Brain pericyte (primary cell): Measurements from ENCODE around the gene DUOXA1.
A peak's percentile ranks its signal among the peaks of the same experiment; 100 is the strongest.

Experiments used
- DNase-seq: peaks from one replicate; pipeline ENCODE4 v3.0.0-alpha.2; 2012; ENCODE audit warnings: low read depth, low spot score

DUOXA1 gene

GRCh38 chr15:45129651-45130129 lies at the start of gene DUOXA1, which contains the start of gene DUOX1:
Gene DUOXA1 (minus strand): TSS chr15:45129879. CDS start chr15:45123014, 6,865 bp downstream.
Gene DUOX1 (plus strand): TSS chr15:45129994. CDS start chr15:45131967, 1,973 bp downstream.
- no peak for DNase-seq

GRCh38 chr15:45177285-45177684 lies 47.6 kb upstream of the DUOXA1 start:
- no peak for DNase-seq

DNA sequence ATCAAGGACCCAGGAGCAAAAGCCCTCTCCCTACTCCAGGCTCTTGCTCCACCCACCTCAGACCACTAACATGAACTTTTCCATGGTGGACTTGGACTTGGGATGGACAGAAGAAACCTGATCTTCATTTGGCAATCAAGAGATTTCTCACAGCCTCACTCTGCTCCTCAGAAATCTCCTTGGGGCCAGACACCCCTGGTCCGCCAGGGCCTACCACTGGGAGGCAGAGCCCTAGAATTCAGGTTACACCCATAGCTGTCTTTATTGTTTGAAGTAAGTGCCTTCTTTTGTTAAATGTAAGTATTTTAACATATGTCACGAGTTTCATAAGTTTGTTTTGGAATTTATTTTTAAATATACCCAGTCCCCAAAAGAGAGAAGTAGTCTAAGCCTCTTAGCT lies 44.9 kb upstream of the DUOXA1 start:
- DNase-seq: no peak

- DNase-seq: no peak
Observed at GRCh38 chr15:45174069-45174468, 44.4 kb upstream of the DUOXA1 start.

- DNase-seq: no peak
Observed at GRCh38 chr15:45171912-45172311, 42.2 kb upstream of the DUOXA1 start.

DNA sequence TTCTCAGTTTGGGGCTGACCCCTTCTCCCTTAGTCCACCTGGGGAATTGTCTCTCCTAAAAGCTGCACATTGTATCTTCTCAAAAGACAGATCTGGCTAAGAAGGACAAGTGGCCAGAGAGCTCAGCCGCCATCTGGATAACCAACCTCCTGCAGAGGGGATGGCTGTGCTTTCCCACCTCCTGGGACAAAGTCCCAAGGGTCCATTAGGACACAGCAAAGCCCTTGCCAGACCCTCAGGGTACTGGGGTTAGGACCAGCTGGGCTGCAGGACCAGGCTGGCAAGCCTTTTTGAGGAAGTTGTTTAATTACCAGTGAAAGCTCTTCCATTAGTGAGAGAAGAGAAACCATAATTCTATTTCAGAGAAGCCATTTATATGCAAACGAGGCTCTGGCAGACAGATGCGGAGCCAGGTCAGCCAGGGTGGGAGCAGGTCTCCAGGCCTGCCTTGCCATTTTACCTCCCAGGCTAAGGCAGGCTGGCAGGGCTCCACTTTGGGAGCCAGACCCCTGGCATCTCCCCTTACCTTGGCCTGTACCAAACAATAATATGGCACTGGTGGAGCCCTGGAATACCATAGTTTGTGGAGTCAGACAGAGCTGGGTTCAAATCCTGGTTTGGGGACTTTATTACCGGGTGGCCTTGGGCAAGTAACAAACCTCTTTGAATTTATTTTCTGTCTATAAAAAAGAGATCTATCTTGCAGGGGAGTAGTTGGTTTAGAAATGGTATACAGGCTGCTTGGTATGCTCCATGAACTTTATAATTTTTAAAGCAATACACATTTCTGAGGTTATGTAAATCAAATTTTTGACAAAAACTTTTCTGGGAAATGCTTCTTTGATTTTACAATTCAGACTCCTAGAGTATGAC lies 40.2 kb upstream of the DUOXA1 start:
- no peak for DNase-seq

- no peak for DNase-seq
Observed at GRCh38 chr15:45168751-45169551, 39.3 kb upstream of the DUOXA1 start.

DNA sequence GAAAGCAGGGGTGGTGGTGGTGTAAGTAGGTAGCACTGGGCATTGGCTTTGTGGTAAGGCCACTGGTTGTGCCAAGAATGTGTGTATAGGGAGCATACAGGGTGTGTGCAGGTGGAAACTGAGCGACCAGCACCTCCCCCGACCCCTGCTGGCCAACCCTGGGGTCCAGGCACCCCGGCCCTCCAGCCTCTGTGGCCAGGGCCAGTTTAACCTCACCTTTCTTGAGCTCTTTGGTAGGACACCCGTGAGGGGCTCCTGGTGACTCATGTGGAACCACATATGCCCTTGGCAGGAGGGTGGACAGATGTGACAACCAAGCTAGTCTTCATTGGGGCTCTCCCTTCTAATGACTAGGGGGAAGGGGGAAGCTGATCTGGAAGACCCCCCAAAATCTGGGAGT lies 38.6 kb upstream of the DUOXA1 start:
- DNase-seq: no peak

DNA sequence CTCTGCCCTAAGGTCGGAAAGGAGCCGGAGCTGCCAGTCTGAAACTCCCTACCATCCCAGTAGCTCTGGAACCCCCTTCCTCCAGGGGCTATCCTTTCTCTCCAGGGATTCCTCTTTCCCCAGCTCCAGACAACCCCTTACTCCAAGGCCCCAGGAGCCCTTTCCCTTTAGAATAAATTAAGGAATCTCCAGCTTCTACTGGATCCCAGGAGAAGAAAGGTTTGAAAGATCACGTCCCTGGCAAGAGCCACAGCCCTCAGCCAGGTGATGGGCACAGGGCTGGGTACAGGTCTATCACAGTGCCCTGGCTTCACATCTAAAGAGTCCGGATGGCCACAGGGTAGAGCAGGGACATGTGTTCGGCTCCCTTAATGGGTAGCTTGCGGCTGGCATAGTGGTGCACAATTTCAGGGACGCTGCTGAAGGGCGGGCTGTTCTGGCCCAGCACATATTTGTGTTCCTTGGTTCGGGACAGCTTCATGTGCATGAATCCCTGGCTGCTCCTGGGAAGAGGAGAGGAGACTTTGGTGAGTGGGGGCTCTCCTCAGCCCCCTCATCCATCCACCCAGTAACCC lies 38.0 kb upstream of the DUOXA1 start:
- DNase-seq: no peak

DNA sequence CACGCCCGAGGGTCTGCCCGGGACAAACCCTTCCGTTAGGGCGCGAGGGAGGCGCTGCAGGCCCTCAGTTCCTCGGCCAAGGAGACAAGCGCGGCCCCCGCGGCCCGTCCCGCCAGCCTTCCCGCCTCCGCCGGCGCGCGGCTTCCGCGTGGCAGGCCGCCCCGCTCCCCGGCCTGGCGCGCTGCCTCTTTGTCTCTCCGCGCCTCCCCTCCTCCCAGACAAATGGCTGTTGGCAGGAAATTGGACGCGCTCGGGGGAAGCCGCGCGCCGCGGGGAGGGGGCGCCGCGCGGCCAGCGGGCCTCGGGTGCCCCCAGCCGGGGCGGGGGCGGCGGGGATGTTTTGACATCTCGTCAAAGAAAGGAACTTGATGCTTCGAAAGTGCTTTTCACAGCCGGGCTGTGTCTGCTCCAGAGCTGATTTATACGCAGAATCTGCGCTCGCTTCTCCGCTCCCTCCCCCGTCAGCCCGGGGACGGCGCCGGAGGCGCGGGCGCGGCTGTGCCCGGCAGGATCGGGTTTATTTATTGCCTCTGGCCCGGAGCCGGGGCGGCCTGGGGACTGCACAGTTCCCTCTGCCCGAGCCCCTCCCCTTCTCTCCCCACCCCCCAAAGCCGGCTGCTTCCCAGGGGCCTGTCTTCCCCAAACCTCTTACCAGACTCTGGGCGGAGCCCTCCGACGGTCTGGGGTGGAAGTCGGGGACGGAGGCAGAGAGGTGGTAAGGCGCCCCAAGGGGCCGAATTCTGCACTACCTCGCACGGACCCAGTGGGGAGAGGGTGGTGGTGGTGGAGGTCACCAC lies 37.4 kb upstream of the DUOXA1 start:
- DNase-seq: no peak

DNA sequence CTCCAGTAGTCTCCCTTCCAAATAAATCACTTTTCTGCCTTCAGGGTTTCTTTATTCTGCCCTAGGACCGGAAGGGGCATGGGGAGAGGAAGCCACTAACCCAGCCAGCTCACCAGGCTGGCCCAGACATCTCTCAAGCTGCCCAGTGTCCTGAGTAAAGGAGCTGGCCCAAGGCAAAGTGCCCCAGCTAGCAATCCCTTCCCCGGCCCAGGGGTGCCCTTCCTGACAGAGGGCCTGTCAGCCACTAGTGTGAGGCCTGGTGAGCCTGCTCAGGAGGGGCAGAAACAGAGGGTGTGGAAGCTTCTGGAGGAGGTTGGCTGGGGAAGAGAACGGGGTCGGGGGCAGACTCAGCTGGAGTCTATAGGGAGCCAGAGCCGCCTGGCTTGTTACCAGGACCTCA lies 35.9 kb upstream of the DUOXA1 start:
- DNase-seq: no peak

DNA sequence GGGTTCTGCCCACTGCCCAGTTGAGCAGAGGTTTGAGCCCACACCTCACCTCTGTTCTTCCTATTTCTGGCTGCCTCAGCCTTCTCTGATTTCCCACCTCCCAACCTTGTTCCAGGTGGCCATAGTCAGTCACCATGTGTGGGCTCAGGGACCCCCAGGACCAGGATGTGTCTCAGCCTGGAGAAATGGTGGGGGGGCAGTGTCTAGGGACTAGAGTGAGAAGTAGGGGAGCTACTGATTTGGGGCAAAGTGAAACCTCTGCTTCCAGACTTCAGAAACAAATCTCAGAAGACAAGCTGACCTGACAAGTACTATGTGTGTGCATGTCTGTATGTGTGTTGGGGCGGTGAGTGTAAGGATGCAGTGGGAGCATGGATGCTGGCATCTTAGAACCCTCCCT lies 35.2 kb upstream of the DUOXA1 start:
- no peak for DNase-seq

GRCh38 chr15:45163508-45163856 lies 33.8 kb upstream of the DUOXA1 start:
- DNase-seq: no peak

DNA sequence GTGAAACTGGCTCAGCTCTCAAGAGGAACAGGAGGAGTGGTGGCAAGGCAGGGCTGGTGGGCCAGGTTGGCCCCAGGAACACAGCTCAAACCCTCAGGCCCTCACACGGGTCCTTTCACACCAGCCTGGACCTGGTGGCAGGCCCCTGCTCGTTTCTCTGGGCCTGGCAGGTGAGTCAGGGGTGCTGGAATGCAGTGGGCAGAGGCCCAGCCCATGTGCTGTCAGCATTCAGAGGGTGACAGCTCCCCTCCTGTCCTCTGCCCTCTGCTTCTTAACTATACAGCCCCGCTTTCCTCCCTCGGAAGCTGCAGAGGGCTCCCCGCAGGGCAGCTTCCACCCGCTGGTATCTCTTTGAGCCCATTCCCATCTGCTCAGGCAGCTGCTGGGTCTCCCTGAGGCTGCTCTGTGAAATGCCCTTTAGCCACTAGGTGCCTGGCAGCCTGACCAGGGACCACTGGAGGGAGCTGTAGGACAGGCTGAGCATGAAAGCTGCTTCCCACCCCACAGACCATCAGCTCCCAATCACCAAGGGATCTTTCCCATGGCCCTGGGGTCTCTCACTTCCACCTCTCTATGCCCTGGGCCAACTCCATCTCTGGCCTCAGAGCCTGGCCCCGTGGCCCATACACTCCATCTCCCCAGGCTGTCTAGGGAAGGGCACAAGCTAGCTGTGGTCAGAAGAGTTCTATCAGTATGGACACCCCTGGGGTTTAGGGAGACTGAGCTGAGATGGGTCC lies 33.3 kb upstream of the DUOXA1 start:
- peak; percentile 30 for DNase-seq

DNA sequence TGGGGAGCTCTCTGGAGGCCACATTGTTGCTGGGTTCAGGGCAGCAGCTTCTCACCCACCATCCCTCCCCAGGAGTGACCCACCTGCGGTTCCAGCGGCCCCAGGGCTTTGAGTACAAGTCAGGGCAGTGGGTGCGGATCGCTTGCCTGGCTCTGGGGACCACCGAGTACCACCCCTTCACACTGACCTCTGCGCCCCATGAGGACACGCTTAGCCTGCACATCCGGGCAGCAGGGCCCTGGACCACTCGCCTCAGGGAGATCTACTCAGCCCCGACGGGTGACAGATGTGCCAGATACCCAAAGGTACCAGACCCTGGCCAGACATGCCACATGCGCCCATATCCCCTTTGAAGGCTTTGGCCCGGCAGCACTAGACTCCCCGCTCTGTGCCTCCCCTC lies 32.0 kb upstream of the DUOXA1 start:
- DNase-seq: no peak

DNA sequence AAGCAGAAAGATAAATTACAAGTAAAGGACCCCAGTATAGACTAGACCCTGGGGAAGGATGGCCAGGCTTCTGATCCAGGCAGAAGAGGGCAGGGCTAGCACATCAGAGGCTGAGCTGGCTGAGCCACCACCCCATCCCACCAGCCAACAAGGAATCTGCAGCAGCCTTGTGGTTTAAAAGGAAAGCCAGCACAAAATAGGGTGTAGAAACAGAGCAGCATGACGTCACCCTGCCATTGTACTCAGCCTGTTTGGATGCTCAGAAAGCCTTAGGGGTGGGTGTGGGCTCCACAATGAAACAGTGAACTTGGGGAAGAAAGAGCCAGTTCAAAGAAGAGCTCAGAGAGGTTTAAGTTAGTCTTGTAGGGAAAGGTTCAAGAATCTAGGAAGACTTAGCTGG lies 28.3 kb upstream of the DUOXA1 start:
- no peak for DNase-seq

DNA sequence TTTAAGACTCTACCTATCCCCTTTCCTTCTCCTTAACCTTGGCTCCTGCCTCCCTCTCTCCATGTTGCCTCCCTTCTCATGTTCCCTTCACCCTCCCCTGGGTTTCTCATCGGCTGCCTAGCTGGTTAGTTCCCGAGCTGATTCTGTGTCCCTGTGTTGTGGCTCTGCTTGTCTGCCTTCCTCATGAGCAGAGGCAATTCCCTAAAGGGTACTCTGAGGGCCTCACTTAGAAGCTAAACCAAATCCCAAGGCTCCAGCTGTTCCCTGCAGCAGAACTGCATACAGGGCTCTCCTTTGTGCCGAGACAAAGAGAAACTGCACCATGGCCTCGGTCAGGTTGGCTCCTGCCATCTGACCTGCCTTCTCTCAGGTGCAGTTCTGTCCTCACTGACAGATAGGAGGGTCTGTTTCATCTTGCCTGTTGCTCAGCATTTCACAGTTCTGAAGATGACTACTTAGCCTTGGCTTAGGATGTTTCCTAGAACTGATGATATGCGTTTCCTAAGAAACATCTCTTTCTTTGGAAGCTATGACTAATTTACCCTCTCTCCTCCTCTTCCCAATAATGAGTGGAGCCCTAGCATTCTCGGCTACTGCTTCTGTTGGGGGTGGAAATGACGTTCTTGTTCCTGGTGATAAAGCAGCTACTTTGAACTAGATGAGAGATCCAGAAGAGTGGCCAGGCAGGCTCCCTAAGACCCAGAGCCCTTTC lies 27.2 kb upstream of the DUOXA1 start:
- DNase-seq: no peak

- DNase-seq: no peak
Observed at GRCh38 chr15:45155739-45156138, 26.1 kb upstream of the DUOXA1 start.

- DNase-seq: no peak
Observed at GRCh38 chr15:45151998-45152828, 22.5 kb upstream of the DUOXA1 start.
